Measurements from ENCODE around the gene UQCRC2.

The UQCRC2 gene

GRCh38 chr16:21987498-21987897, 34.3 kb downstream of the UQCRC2 start:
- no peak for DNase-seq
- TF ChIP-seq CTCF (IDR thresholded peaks at IDR 0.05; ENCODE audit: low read depth, low read length), result no peak
- H3K27me3 ChIP-seq, result no peaks in the 10 kb centered on the region
- H3K9me3 ChIP-seq, result no peaks in the 10 kb centered on the region
- peaks cover 28% of the 10 kb centered on the region for H3K36me3 ChIP-seq
- no peaks in the 10 kb centered on the region for H3K4me1 ChIP-seq
- no peak overlapping the region for H3K4me3 ChIP-seq (ENCODE audit: low read depth, low read length)

- no peak for TF ChIP-seq CTCF (IDR thresholded peaks at IDR 0.05; ENCODE audit: low read depth, low read length)
- no peak for DNase-seq
- H3K4me3 ChIP-seq (ENCODE audit: low read depth, low read length), result no peak overlapping the region
Observed at GRCh38 chr16:21989133-21989532, 36.0 kb downstream of the UQCRC2 start.

GRCh38 chr16:21989751-21990150, 36.6 kb downstream of the UQCRC2 start:
- no peak for TF ChIP-seq CTCF (IDR thresholded peaks at IDR 0.05; ENCODE audit: low read depth, low read length)
- H3K36me3 ChIP-seq, result peaks cover 5% of the 10 kb centered on the region
- H3K27me3 ChIP-seq, result no peaks in the 10 kb centered on the region
- no peaks in the 10 kb centered on the region for H3K4me1 ChIP-seq
- DNase-seq, result no peak
- H3K9me3 ChIP-seq, result no peaks in the 10 kb centered on the region
- H3K4me3 ChIP-seq (ENCODE audit: low read depth, low read length), result no peak overlapping the region

More at GRCh38 chr16:21989133-21989532, 36.0 kb downstream of the UQCRC2 start:
- H3K36me3 ChIP-seq, result peaks cover 11% of the 10 kb centered on the region
- no peaks in the 10 kb centered on the region for H3K4me1 ChIP-seq
- no peaks in the 10 kb centered on the region for H3K27me3 ChIP-seq
- H3K9me3 ChIP-seq, result no peaks in the 10 kb centered on the region

GRCh38 chr16:21990381-21990944, 37.3 kb downstream of the UQCRC2 start:
- Histone ChIP-seq H3K9me3 (no peaks in the 10 kb centered on the region), H3K4me1 (no peaks in the 10 kb centered on the region), H3K36me3 (peaks cover 2% of the 10 kb centered on the region), H3K27me3 (no peaks in the 10 kb centered on the region), H3K4me3 (ENCODE audit: low read depth, low read length) (no peak overlapping the region)
- TF ChIP-seq CTCF (IDR thresholded peaks at IDR 0.05; ENCODE audit: low read depth, low read length), result no peak
- no peak for DNase-seq

- H3K4me3 ChIP-seq (ENCODE audit: low read depth, low read length), result no peak overlapping the region
- no peaks in the 10 kb centered on the region for H3K4me1 ChIP-seq
- no peaks in the 10 kb centered on the region for H3K9me3 ChIP-seq
- no peak for DNase-seq
- no peak for TF ChIP-seq CTCF (IDR thresholded peaks at IDR 0.05; ENCODE audit: low read depth, low read length)
- no peaks in the 10 kb centered on the region for H3K27me3 ChIP-seq
- H3K36me3 ChIP-seq, result no peaks in the 10 kb centered on the region
Observed at GRCh38 chr16:21991621-21992020, 38.5 kb downstream of the UQCRC2 start.

- no peak for DNase-seq
Observed at GRCh38 chr16:21994856-21995465, 41.8 kb downstream of the UQCRC2 start.

More at GRCh38 chr16:21994856-21995465, 41.8 kb downstream of the UQCRC2 start:
- Histone ChIP-seq H3K27me3 (no peaks in the 10 kb centered on the region), H3K9me3 (no peaks in the 10 kb centered on the region), H3K4me1 (no peaks in the 10 kb centered on the region), H3K4me3 (ENCODE audit: low read depth, low read length) (no peak overlapping the region), H3K36me3 (no peaks in the 10 kb centered on the region)
- no peak for TF ChIP-seq CTCF (IDR thresholded peaks at IDR 0.05; ENCODE audit: low read depth, low read length)

All from BE2C (cell line).